ENCODE results near the gene NTN3.
"Not testable (repeated sequence)": the region's sequence is repeated elsewhere in the genome, so short reads cannot be mapped to it uniquely, and the experiment has no call there.

The NTN3 gene

DNA sequence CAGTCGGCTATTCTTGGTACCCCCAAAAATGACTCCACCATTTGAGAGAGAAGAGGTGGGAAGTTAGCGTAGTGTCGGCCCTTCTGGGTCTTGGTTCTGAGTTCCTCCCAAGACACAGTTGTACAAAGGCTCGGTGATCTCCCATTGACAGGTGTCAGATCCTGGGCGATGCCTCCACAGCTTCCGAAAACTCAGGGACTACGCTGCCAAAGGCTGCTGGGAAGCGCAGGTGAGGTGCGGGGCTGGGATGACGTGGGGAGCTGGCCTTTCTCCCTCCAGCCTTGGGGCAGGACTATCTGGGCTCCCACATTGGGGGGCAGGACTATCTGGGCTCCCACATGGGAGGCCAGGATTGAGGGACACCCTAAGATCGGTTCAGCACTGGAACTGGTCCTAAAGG, 31.5 kb upstream of the NTN3 start:
- no peak for FAIRE-seq

DNA sequence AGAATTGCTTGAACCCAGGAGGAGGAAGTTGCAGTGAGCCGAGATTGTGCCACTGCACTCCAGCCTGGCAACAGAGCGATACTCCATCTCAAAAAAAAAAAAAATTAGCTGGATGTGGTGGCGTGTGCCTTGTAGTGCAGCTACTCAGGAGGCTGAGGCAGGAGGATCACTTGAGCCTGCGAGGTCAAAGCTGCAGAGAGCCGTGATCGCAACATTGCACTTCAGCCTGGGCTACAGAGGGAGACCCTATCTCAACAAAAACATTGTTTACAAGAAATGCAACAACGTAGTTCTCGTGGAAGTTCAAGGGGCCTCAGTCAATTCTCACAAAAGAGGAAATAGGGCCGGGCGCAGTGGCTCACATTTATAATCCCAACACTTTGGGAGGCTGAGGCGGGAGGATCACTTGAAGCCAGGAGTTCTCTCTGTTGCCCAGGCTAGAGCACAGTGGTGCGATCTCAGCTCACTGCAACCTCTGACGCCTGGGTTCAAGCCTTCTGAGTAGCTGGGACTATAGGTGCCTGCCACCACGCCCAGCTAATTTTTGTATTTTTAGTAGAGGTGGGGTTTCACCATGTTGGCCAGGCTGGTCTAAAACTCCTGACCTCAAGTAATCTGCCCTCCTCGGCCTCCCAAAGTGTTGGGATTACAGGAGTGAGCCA, 29.8 kb upstream of the NTN3 start:
- not testable (repeated sequence) for DNase-seq (ENCODE audit: insufficient read length, low spot score); FAIRE-seq

More for the DNA sequence above, 31.5 kb upstream of the NTN3 start:
- no peak for DNase-seq (ENCODE audit: insufficient read length, low spot score)

DNA sequence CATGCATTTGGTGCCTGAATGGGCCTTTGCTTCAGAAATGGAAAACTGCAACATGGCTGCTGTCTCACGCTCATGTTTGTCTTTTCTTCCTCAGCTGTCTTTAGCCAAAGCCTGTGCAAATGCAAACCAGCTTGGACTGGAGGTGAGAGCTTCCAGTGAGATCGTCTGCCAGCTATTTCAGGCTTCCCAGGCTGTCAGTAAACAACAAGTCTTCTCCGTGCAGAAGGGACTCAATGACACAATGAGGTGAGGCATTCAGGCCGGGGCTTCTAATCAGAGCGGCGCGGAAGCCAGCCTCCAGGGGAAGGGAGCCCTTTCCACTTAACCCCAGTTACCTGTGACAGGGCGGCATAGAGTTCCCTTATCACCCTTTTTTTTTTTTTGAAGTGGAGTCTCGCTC, 27.5 kb upstream of the NTN3 start:
- no peak for DNase-seq (ENCODE audit: insufficient read length, low spot score)
- FAIRE-seq: no peak

DNA sequence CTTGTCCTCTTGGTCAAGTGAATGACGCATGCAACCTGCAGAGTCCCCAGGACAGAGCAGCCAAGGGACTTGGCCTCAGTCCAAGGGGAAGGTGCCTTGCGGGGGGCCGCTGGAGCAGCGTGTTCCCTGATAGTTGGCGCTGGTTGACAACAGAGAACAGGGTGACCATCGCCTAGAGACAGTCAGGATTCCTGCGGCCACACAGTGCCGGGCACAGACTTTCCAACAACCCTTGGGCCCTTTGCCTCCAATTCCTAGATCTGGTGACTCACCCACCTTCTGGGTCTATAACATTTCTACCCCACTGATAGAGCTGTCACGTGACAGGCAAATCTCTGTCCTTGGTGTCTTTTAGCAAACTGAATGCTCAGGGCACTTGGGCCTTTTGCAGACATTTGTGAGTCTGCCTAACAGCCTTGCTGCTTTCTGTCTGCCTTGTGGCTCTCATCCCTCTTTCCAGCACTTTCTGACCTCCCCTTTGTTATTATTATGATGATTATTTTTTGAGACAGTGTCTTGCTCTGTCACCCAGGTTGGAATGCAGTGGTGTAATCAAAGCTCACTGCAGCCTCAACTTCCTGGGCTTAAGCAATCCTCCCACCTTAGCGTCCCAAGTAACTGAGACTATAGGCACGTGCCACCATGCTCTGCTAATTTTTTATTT, 23.0 kb upstream of the NTN3 start:
- DNase-seq (ENCODE audit: insufficient read length, low spot score) (no peak), FAIRE-seq (no peak)

DNA sequence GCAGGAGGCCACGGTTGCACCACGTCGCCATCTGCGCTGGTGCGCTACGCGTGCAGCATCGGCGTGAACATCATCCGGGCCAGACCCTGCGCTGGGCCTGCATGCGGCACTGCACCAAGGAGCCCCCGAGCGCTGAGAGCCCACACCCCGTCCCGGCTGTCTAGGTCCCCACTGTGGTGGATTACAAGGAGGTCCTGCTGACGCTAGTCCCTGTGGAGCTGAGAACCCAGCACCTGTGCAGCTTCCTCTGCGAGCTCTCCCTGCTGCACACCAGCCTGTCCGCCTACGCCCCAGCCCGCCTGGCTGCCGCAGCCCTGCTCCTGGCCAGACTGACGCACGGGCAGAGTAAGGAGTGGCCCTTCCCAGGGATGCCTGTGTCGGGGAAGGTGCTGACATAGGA, 22.0 kb upstream of the NTN3 start:
- FAIRE-seq: no peak

DNA sequence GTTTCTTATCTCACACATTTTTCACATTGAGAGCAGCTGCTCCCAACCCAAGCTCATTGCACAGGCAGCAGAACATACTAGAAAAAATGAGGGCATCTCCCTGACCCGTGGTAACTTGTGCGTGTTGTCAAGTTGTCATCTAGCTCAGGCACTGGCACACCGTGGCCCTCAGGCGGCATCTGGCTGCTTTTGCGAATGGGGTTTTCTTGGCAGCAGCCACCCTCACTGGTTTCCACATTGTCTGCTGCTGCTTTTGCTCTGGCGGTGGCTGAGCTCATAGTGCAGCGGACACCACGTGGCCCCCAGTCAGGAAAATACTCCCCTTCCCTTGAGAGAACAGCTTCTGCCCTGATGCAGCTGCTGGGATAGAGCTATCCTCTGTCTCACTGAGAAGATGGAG, 20.6 kb upstream of the NTN3 start:
- DNase-seq (ENCODE audit: insufficient read length, low spot score) (no peak), FAIRE-seq (no peak)

More for the DNA sequence above, 22.0 kb upstream of the NTN3 start:
- DNase-seq (ENCODE audit: insufficient read length, low spot score): no peak

DNA sequence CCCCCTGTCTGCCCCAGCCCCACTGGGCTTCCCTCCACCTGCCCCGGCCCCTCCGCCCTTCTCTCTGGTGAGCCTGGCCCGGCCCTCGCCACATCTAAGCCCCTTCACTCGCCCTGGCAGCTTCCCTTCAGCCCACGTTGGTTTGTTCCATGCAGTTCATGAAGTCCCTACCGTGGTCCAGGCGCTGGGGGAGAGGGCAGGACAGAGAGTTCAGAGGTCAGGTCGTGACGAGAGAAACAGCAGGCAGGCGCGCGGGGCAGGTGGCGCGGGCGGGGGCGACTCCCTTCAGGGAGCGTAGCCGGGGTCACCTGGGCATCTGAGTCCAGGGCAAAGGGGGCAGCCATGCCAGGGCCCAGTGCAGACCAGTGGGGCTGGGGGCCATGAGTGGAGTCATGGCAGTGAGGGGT, 20.1 kb upstream of the NTN3 start:
- DNase-seq (ENCODE audit: insufficient read length, low spot score): no peak
- no peak for FAIRE-seq

DNA sequence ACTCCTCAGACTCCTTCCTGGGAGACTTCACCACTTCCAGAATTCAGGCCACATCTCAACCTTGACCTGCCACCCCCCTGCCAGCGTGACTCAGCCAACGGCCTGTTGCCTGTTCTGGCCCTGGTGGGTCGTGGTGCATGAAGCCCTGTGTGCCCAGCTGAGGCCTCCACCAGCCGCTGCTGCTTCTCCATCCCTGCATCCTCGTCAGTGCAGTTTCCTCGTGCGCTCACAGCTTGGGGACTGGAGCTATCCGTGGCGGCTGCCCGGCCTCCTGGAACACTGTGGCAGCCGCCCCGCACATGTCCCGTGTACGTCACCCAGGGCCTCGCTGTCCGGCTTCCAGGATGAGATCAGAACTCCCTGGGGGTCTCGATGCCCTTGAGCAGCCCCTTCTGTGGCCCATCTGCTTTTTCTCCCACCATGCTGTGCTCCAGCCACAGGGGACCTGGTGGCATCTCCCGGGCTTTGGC, 19.2 kb upstream of the NTN3 start:
- FAIRE-seq (no peak), DNase-seq (ENCODE audit: insufficient read length, low spot score) (no peak)

DNA sequence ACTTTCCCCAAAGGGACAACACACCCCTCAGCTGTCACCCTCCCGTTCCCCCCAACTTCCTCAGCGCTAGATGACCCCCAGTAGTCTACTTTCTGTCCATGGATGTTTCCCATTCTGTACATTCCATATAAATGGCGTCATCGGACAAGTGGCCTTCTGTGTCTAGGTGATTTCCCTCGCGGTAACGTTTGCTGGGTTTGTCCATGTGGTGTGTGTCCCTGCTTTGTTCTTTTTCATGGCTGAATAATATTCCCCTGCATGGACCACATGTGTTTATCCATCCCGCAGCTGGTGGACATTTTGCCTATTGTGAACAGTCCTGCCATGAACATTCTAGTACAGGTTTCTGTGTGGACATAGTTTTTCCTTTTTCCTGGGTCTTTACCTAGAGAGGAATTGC, 18.4 kb upstream of the NTN3 start:
- no peak for DNase-seq (ENCODE audit: insufficient read length, low spot score)
- FAIRE-seq: no peak

DNA sequence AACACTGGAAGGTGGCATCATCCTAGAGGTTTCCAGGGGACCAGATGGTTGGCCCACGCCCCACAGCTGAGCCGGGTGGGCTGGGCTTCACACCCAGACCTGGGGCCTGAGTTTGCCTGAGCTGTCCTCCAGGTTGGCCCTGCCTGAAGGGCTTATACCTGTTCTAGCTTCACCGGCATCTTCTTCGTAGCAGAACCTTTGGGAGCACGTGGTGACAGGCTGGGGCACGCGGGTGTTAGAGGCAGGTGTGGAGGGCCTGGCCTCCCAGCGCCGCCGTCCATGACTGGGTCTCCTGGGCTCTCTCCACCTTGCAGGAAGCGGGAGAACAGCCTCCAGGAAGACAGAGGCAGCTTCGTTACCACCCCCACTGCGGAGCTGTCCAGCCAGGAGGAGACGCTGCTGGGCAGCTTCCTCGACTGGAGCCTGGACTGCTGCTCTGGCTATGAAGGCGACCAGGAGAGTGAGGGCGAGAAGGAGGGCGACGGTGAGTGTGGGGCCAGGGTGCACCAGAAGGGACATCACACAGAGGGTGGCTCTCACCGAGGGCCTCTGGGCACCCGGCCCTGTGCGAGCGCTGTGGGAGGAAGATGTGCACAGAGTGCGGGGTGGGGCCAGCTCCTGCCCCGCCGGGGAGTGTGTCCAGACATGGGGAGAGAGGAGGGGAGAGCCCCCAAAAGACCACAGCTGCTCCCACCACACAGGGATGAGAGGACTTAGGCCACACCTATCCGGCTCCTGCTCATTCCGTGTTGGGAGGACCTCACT, 15.8 kb upstream of the NTN3 start:
- no peak for FAIRE-seq
- DNase-seq (ENCODE audit: insufficient read length, low spot score): no peak

DNA sequence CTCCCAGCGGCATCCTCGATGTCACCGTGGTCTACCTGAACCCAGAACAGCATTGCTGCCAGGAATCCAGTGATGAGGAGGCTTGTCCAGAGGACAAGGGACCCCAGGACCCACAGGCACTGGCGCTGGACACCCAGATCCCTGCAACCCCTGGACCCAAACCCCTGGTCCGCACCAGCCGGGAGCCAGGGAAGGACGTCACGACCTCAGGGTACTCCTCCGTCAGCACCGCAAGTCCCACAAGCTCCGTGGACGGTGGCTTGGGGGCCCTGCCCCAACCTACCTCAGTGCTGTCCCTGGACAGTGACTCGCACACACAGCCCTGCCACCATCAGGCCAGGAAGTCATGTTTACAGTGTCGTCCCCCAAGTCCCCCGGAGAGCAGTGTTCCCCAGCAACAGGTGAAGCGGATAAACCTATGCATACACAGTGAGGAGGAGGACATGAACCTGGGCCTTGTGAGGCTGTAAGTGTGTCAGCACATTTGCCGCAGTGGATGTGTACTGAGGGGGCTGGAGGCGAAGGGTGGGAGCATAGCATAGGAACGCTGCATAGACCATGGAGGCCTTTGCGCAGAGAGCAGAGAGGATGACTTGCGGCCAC, 14.4 kb upstream of the NTN3 start:
- DNase-seq (ENCODE audit: insufficient read length, low spot score) (no peak), FAIRE-seq (no peak)

DNA sequence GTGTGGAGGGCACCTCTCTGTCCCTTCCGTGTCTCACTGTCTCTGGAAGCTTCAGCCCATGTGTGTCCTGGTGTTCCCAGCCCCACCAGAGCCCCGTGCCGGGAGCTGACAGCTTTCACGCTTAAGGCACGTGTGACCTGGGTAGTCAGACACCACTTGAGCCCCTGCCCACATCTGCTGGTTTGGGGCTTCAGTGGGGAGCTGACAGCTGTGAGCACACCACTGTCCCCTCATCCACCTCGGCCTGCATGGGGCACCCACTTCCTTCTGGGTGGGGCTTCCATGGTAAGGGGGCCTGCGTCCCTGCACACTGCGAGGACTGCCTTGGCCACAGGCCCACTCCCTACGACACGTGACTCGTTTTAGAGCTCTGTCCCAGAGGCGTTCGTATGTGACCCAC, 13.8 kb upstream of the NTN3 start:
- no peak for DNase-seq (ENCODE audit: insufficient read length, low spot score)
- no peak for FAIRE-seq

DNA sequence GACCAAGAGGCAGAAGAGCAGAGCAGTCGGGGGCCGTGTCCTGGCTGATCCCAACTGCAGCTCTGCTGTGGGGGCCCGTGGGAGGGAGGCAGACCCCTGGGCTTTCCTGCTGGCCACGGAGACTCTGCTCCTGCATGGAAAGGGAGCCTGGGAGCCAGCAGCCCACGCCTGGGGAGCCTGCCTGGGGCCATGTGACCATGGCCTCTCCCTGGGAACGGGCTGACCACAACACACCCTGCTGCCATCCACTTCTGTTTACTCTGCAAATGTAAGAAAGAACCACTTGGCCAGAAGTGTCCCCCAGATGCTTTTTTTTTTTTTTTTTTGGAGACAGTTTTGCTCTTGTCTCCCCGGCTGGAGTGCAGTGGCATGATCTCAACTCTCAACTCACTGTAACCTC, 13.2 kb upstream of the NTN3 start:
- no peak for DNase-seq (ENCODE audit: insufficient read length, low spot score)
- FAIRE-seq: no peak

DNA sequence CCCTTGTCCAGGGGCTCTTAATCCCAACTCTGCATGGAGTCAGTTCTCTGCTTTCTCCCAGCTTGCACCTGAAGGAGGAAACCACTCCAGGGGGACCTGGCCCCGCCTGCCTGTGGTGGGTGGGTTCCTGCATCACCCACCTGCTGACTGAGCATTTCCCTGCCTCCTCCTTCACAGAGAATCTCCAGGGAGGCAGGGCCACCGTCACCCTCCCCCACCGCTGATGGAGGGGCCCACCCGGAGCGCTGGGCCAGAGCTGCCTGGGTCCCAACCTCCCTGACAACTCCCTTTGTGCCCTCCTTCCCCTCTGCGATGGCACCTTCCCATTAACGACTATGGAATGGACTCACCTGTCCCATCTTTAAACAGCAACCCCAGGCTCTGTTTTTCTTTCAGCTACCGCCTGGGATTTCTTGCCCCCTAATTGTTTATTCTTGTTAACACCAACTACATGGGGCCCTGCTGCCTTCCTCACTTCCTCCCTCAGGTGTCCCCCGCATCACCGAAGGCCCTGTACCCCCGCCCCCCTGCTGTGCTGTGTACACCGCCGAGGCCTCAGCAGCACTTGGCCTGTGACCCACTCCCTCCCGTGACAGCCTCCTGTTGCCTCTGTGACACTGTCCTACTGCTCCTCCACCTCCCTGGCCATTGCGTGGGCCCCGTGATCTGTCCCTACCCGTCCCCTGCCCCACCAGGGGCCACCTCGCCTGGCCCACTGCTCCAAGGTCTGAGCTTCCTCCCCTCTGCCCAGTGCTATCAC, 12.0 kb upstream of the NTN3 start:
- DNase-seq (ENCODE audit: insufficient read length, low spot score): no peak
- peak; percentile 11 for FAIRE-seq

DNA sequence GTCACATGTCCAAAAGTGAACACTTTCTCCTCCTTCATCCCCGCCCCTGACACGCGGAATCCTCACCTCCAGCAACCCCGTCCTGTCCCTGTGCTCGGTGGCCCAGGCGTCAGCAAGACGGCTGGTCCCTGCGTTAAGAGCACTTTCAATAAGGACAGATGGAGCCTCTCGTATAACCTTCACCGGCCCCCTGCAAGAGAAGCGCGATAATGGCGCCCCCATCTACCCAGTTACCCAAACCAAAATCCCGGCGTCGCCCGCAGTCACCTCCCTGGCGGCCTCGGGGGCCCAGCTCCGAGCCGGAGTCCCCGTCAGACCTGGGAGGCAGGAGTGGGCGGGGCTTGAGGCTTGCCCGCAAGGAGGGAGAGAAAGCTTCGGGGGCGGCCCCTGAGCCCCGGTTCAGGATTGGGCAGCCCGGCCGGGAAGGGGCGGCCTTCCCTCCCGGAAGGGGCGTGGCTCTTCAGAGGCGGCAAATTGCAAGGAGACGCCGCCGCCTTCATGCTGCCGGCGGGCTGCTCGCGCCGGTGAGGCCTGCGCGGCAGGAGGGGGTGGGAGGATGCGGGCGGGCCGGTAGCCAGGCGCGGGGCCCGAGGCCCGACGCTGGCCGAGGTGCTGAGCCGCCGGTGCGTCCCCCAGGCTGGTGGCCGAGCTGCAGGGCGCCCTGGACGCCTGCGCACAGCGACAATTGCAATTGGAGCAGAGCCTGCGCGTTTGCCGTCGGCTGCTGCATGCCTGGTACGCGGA, 11.3 kb upstream of the NTN3 start, which contains the start of gene TEDC2:
TEDC2 (plus strand) TSS at position 463 of the 744 bp plus-strand sequence; CDS start at position 499, 36 bp downstream.
- FAIRE-seq: peak; percentile 96
- DNase-seq (ENCODE audit: insufficient read length, low spot score): peak; percentile 100

DNA sequence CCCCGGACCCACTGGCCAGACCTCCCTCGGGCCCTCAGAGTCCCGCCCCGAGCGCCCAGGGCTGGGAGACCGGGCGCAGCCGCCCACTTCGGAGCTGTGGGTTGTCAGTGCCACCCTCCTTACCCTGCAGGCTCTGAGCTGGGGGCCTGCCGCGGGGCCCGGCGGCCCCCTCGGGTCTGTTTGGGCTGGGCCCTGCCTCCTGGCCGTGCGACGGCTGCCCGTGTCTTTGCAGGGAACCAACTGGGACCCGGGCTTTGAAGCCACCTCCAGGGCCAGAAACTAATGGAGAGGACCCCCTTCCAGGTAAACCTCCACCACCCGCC, 10.7 kb upstream of the NTN3 start:
- DNase-seq (ENCODE audit: insufficient read length, low spot score) (no peak), FAIRE-seq (no peak)

DNA sequence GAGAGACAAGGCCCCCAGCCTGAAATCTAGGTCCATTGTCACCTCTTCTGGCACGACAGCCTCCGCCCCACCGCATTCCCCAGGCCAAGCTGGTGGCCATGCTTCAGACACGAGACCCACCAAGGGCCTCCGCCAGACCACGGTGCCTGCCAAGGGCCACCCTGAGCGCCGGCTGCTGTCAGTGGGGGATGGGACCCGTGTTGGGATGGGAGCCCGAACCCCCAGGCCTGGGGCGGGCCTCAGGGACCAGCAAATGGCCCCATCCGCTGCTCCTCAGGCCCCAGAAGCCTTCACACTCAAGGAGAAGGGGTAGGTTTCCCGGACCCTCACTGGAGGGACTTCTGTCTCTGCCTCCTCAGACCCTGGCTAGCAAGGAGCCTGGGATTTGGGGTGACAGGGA, 10.2 kb upstream of the NTN3 start:
- FAIRE-seq (no peak), DNase-seq (ENCODE audit: insufficient read length, low spot score) (no peak)

DNA sequence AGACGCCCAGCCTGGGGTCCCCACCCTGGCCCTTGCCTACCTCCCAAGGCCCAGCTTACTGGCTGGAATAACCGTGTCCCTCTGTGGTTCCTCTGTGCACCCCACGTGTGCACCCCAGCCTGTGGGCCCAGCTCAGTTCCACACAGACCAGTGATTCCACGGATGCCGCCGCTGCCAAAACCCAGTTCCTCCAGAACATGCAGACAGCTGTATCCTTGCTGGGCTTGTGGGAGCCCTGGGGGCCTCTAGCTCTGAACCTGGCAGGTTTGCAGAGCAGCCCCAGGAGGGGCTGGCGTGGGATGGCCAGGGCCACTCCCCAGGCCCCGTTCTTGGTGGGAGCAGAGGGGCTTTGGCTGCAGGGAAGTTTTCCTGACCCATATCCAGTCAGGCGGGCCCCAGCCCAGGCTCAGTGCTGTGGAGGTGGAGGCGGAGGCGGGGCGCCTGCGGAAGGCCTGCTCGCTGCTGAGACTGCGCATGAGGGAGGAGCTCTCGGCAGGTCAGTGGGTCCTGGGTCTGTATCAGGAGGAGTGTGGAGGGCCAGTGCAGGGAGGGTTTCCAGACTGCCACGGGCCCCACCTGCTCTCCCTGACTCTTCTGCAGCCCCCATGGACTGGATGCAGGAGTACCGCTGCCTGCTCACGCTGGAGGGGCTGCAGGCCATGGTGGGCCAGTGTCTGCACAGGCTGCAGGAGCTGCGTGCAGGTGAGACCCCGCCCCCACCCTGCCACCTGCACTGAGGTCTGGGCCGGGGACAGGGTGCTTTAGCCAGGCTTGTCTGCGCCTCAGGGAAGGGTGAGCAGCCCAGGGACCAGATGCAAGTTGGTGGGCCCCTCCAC, 8.8 kb upstream of the NTN3 start:
- FAIRE-seq: no peak
- DNase-seq (ENCODE audit: insufficient read length, low spot score): no peak

DNA sequence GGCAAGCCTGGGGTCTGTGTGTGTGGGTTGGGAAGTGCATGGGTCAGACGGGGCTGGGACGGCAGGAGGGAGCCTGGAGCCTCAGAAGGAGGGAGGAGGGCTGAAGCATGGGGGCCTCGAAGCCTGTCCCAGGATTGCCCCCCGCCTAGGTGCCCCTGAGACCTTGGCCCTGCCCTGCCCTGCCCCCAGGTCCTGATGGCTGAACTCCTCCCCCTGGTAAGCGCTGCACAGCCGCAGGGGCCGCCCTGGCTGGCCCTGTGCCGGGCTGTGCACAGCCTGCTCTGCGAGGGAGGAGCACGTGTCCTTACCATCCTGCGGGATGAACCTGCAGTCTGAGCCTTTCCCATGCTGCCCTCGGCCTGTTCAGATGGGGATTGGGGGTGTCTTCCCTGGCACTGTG, 6.8 kb upstream of the NTN3 start:
- FAIRE-seq: no peak
- DNase-seq (ENCODE audit: insufficient read length, low spot score): no peak

All from GM19239 (cell line).